HG02852 (cell line): ENCODE data around the gene RFTN1.

Source experiments
- ATAC-seq: cut with Tn5 transposase; IDR thresholded peaks from one replicate; pipeline ENCODE4 v1.9.1; 2021; ENCODE audit warnings: mild to moderate bottlenecking, moderate library complexity; ENCODE audit not compliant: unreplicated experiment

RFTN1 gene

DNA sequence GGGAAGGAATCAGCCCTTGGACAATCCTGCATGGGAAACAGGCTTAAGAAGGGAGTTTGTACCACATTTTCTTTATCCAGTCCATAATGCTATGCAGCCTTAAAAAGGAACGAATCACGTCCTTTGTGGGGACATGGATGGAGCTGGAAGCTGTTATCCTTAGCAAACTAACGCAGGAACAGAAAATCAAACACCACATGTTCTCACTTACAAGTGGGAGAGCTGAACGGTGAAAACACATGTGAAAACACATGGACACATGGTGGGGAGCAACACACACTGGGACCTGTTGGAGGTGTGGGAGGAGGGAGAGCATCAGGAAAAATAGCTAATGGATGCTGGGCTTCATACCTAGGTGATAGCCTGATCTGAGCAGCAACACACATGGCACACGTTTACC, 178.2 kb downstream of the RFTN1 start:
- ATAC-seq, result no peak

DNA sequence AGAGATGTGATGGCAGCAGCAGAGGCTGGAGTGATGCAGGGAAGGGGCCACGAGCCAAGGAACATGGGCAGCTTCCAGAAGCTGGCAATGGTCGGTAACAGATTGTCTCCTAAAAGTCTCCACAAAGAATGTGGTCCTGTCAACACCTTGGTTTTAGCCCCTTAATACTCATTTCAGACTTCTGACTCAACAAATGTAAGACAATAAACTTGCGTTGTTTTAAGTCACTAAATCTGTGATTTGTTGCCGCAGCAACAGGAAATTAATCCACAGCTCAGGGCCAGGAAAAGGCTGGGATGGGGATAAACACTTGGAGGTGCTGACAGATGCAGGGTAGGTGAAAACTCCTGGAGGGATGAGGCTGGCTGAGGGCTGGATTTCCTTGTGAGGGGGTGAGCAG, 178.6 kb downstream of the RFTN1 start:
- ATAC-seq, result no peak

- ATAC-seq, result no peak
These were observed 180.5 kb downstream of the RFTN1 start for GRCh38 chr3:16332904-16333426.

GRCh38 chr3:16331319-16331883, 182.1 kb downstream of the RFTN1 start:
- ATAC-seq, result no peak

- no peak for ATAC-seq
These were observed 183.1 kb downstream of the RFTN1 start for GRCh38 chr3:16330351-16330750.

DNA sequence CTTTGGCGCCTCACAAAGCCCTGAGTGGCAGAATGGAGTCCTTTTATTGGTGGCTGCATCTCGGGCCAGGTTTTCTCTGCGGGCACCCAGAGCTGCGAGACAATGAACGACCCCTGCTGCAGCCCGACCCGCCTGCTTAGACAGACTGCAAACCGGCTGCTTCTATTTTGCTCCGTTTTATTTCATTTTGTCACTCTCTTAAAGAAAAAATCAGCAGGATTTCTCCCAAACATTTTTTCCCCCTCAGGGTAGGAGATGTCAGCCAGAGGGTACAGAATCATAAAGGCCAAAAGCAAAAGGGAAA, 183.7 kb downstream of the RFTN1 start:
- no peak for ATAC-seq

DNA sequence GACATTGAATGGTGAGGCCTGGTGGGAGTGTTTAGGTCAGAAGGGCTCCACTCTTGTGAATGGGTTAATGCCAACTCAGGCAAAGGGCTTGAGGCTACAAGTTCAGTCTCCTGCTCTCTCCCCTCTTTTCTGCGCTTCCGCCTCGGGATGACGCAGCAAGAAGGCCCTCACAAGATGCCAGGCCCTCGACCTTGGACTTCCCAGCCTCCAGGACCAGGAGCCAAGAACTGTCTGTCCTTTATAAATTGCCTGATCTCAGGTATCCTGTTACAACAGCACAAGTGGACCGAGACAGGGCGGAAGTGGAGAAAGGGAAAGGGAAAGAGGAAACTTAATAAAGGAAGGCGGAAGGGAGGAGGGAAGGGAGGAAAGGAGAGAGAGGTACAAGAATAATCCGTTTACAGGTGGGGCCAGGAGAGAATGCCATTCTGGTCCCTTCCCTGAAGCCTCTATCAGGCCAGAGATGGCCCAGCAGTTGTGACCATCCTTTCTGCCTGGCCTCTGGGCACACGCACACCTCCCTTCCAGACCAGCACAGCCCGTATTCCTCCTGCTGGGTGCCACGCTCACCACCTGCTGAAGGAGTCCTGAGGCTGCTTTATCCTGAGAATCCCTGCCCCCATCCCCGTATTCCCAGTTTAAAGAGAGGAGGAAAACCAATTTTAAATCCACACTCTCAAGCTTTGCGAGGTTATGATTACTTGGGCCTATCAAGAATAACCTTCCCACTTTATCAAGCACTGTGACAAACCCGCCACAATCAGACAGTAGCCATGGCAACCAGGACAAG, 184.3 kb downstream of the RFTN1 start:
- ATAC-seq, result no peak

DNA sequence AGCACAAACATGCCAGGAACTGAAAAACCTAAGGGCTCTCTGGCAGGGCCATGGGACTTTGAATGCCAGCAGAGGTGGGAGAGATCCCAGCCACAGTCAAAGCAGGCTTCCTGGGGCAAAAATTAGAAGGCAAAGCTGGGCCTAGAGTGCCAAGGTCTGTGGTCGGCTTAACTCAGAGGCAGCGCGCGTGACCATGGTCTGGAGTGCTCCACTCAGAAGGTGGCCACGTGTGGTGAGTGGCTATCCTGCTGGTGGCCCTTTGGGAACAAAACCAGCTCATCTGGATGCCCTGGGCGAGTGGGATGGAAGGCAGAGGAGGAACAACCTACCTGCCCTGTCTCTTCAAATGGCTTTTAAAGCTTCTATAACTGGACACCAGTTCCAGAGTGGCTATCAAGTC, 185.4 kb downstream of the RFTN1 start:
- ATAC-seq, result no peak

DNA sequence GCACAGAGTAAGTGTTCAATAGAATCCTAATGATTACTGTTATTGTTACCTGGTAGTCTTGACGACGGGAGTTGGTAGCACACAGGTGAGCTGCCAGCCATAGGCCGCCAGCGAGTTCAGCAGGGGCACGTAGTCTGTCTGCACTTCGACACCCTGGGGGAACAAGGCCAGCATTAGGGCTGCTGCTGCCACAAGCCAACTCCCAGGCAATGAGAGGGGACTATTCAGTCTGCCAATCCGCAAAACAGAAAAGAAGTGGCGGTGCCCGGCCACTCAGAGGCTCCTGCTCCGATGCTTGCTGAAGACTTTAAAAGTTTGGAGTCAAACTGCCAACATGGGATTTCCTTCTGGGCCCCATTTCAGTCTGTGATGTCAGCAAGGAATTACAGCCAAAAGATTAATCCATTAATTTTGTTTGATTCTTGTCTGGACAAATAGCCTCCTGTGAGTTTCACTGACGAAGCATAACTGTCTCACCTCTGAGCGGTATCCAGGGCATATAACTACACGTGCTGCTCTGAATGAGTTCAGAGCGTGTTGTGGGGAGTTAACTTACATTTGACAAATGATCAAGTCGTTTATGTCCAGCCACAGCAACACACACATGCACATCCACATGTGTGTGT, 186.7 kb downstream of the RFTN1 start:
- ATAC-seq, result no peak

- no peak for ATAC-seq
These were observed 187.6 kb downstream of the RFTN1 start for GRCh38 chr3:16325850-16326249.

GRCh38 chr3:16323737-16324136, 189.8 kb downstream of the RFTN1 start:
- ATAC-seq, result no peak

DNA sequence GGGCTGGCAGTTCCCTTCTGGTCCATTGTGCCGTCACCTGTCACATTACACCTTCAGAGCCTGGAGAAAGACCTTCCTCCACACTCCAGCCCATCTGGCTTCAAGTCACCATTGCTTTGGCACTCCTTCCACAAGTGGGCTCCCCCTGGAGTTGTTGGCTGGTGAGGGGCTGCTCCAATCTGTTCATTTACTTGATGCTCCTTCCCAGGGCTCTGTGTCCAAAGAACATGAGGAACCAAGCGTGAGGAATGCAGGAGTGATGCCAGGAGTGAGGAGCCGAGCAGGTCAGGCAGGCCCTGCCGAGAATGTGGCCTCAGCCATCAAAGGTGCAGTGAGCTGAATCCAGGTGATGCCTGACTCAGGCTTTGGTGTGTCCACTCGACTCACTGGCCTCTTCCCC, 191.3 kb downstream of the RFTN1 start:
- ATAC-seq, result no peak

- ATAC-seq, result no peak
These were observed 192.8 kb downstream of the RFTN1 start for GRCh38 chr3:16320711-16321110.

GRCh38 chr3:16319723-16320122, 193.8 kb downstream of the RFTN1 start:
- ATAC-seq, result no peak

GRCh38 chr3:16319307-16319706, 194.2 kb downstream of the RFTN1 start:
- ATAC-seq, result no peak

DNA sequence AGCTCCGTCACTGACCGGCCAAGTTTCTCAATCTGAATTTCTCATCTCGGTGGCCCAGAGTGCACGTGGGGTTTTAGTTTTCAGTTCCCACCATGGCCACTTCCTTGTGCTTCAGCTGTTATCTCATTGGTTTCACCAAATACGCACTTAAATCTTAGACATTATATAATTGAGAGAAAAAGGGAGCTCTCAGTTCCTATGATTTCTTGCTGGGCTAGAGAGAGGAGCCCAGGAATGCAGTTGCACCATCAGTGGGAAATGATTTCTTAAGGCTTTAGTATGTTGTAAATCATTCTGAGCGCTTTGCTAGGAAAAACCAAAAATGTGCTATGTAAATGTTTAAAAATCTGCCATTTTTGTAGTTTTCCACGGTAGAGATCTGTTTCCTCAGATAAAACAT, 195.3 kb downstream of the RFTN1 start:
- no peak for ATAC-seq

DNA sequence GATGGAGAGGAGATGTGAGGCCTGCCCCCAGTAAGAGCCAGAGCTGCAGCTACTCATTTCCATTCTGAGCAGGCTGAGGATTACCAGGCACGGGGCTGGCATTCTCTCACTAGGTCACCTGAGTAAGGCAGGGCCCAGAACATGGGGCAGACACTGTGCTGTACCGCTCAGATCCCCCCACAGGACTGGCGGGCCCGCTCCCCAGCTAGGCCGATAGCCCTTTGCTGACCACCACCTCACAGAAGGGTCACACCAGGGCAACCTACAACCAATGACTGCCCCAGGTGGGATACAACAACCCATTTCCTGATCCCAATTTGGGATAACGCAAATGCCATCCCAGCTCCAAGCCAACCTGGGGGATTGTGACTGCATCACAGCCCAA, 195.9 kb downstream of the RFTN1 start:
- no peak for ATAC-seq

GRCh38 chr3:16316847-16317560, 196.5 kb downstream of the RFTN1 start:
- ATAC-seq, result no peak

DNA sequence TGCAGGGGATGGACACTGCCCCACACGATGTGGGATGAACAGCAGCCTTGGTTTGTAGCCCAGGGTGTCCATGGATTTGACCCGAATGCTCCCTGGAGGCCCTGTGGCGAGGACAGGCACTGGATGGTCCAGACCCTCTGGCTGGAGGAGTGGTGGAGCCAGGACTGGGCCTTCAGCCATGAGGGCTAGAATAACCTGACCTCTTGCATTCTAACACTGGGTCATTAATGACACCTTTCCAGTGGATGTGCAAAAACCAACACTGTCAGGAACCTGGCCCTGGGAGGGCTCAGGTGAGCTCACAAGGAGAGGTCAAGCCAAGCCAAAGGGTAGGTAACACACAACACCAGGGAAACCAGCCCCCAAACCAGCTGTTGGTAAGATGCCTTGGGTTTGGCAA, 197.1 kb downstream of the RFTN1 start:
- ATAC-seq, result no peak

DNA sequence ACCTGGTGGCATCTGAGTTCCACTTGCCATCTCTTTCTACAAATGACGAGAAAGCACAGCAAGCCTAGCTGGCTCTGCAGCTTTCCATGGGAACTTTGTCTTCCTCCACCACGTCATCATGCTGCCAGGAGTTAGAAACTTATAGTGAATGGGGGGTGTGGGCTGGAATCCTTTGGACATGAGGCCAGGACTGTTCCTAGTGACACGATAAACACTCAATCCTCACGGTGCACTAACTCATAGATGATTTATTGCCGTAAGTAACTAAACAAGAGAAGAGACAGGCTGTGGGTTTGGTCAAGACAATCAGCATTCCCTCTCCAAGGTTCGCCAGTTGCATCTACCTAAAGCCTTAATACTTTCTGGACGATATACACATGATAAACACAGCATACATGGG, 197.9 kb downstream of the RFTN1 start:
- ATAC-seq, result no peak

GRCh38 chr3:16313886-16314645, 199.4 kb downstream of the RFTN1 start:
- ATAC-seq, result no peak
